ENCODE results near the gene TMEM222.
"Not testable (repeated sequence)": the region's sequence is repeated elsewhere in the genome, so short reads cannot be mapped to it uniquely, and the experiment has no call there.

TMEM222 gene

GRCh38 chr1:27380766-27381733, 59.1 kb downstream of the TMEM222 start:
- no peak for DNase-seq

- no peak for DNase-seq
Measured at GRCh38 chr1:27381969-27382762, 60.2 kb downstream of the TMEM222 start.

- DNase-seq, result peak; percentile 44
Measured at GRCh38 chr1:27383039-27383605, 61.2 kb downstream of the TMEM222 start, which contains the start of gene CD164L2. Gene CD164L2 (minus strand): TSS chr1:27383333. CDS start chr1:27383239, 94 bp downstream.

- DNase-seq, result no peak
Measured at GRCh38 chr1:27383661-27384060, 61.7 kb downstream of the TMEM222 start.

GRCh38 chr1:27384797-27385196, 62.8 kb downstream of the TMEM222 start:
- not testable (repeated sequence) for DNase-seq
